ENCODE results near the gene ANO1.

- TF ChIP-seq POLR2AphosphoS5 (IDR thresholded peaks at IDR 0.05) (no peak), CTCF (IDR thresholded peaks at IDR 0.05) (no peak), POLR2A (IDR thresholded peaks at IDR 0.05) (no peak)
These were observed 57.5 kb downstream of the ANO1 start for GRCh38 chr11:70135625-70136059.

Measured in breast epithelium (tissue), 3 donors.